Loucy (cell line): ENCODE measurements around the gene TMOD4.
A peak's percentile ranks its signal among the peaks of the same experiment; 100 is the strongest.

Experiments
- H2AFZ ChIP-seq: fragments of 200-600 bp; sonication (generic); 2 replicates; pipeline ENCODE4 v1.6.0; 2016; ENCODE audit warnings: antibody characterized with exemption, mild to moderate bottlenecking, low read length, moderate library complexity
- H3F3A ChIP-seq: fragments of 200-600 bp; 2 replicates; pipeline ENCODE4 v1.6.0; 2016; ENCODE audit warnings: antibody characterized with exemption, low read depth, mild to moderate bottlenecking
- H3K27me3 ChIP-seq: fragments of 200-600 bp; sonication (generic); 2 replicates; pipeline ENCODE4 v1.6.1; 2014; ENCODE audit warnings: low read length, mild to moderate bottlenecking; ENCODE audit not compliant: insufficient read depth, poor library complexity, severe bottlenecking
- H3K36me3 ChIP-seq: fragments of 200-600 bp; sonication (generic); 2 replicates; pipeline ENCODE4 v1.6.1; 2016; ENCODE audit warnings: low read length; ENCODE audit not compliant: insufficient read depth
- H3K4me1 ChIP-seq: fragments of 200-600 bp; sonication (generic); 2 replicates; pipeline ENCODE4 v1.5.1; 2014; ENCODE audit warnings: low read length, mild to moderate bottlenecking; ENCODE audit not compliant: insufficient read depth, poor library complexity, severe bottlenecking
- H3K4me2 ChIP-seq: fragments of 200-600 bp; sonication (generic); 2 replicates; pipeline ENCODE4 v1.6.0; 2014; ENCODE audit warnings: antibody characterized with exemption, low read length, low read depth, mild to moderate bottlenecking; ENCODE audit not compliant: poor library complexity, severe bottlenecking
- H3K4me3 ChIP-seq: fragments of 200-600 bp; sonication (generic); 2 replicates; pipeline ENCODE4 v1.5.1; 2014; ENCODE audit warnings: low read length, mild to moderate bottlenecking, mixed read lengths; ENCODE audit not compliant: poor library complexity, severe bottlenecking
- H3K79me2 ChIP-seq: fragments of 200-600 bp; sonication (generic); 2 replicates; pipeline ENCODE4 v1.6.1; 2014; ENCODE audit warnings: low read length; ENCODE audit not compliant: insufficient read depth
- H3K9ac ChIP-seq: fragments of 200-600 bp; sonication (generic); 2 replicates; pipeline ENCODE4 v1.6.0; 2014; ENCODE audit warnings: mild to moderate bottlenecking, low read depth, low read length, moderate library complexity; ENCODE audit not compliant: poor library complexity, severe bottlenecking
- H3K9me2 ChIP-seq: fragments of 200-600 bp; sonication (generic); replicated peaks from 2 replicates; pipeline ENCODE4 v1.6.1; 2016; ENCODE audit warnings: low read depth, low read length, mixed read lengths
- H3K9me3 ChIP-seq: fragments of 200-600 bp; sonication (generic); 2 replicates; pipeline ENCODE4 v1.6.1; 2014; ENCODE audit warnings: mild to moderate bottlenecking, antibody characterized with exemption, low read length, low read depth; ENCODE audit not compliant: insufficient read depth
- H4K20me1 ChIP-seq: fragments of 200-600 bp; sonication (generic); 2 replicates; pipeline ENCODE4 v1.6.0; 2014; ENCODE audit warnings: antibody characterized with exemption, low read length, mild to moderate bottlenecking; ENCODE audit not compliant: insufficient read depth, poor library complexity, severe bottlenecking
- CTCF ChIP-seq: fragments of 200-600 bp; sonication (generic); conservative IDR thresholded peaks from 2 replicates; pipeline ENCODE4 v1.5.1; 2014; ENCODE audit warnings: mild to moderate bottlenecking, antibody characterized with exemption, low read length
- EZH2phosphoT487 ChIP-seq: fragments of 200-600 bp; IDR thresholded peaks from 2 replicates; pipeline ENCODE4 v1.6.1; 2018; ENCODE audit warnings: antibody characterized with exemption, mild to moderate bottlenecking, moderate library complexity, borderline replicate concordance

TMOD4 gene

GRCh38 chr1:151137789-151138188, 38.0 kb downstream of the TMOD4 start:
- no peaks in the 10 kb centered on the region for H3K79me2 ChIP-seq
- H4K20me1 ChIP-seq, result no peaks in the 10 kb centered on the region
- H3K4me1 ChIP-seq, result no peaks in the 10 kb centered on the region
- H3K4me2 ChIP-seq, result no peak overlapping the region
- no peaks in the 10 kb centered on the region for H3F3A ChIP-seq
- no peak overlapping the region for H3K9ac ChIP-seq
- no peaks in the 10 kb centered on the region for H3K9me3 ChIP-seq
- no peak overlapping the region for H2AFZ ChIP-seq
- TF ChIP-seq CTCF, result no peak
- no peak for TF ChIP-seq EZH2phosphoT487
- H3K4me3 ChIP-seq, result no peak overlapping the region
- no peaks in the 10 kb centered on the region for H3K9me2 ChIP-seq
- H3K27me3 ChIP-seq, result no peaks in the 10 kb centered on the region
- no peaks in the 10 kb centered on the region for H3K36me3 ChIP-seq

- H3K4me2 ChIP-seq, result no peak overlapping the region
- H3K36me3 ChIP-seq, result no peaks in the 10 kb centered on the region
- no peaks in the 10 kb centered on the region for H3K9me2 ChIP-seq
- no peaks in the 10 kb centered on the region for H4K20me1 ChIP-seq
- peak; percentile 53 for TF ChIP-seq CTCF
- no peak for TF ChIP-seq EZH2phosphoT487
- H2AFZ ChIP-seq, result no peak overlapping the region
- H3K27me3 ChIP-seq, result no peaks in the 10 kb centered on the region
- no peaks in the 10 kb centered on the region for H3F3A ChIP-seq
- H3K4me1 ChIP-seq, result no peaks in the 10 kb centered on the region
- no peaks in the 10 kb centered on the region for H3K79me2 ChIP-seq
- H3K4me3 ChIP-seq, result no peak overlapping the region
- no peak overlapping the region for H3K9ac ChIP-seq
- no peaks in the 10 kb centered on the region for H3K9me3 ChIP-seq
These were observed 40.1 kb downstream of the TMOD4 start for GRCh38 chr1:151135433-151136385.

GRCh38 chr1:151134991-151135390, 40.8 kb downstream of the TMOD4 start:
- Histone ChIP-seq H3K4me2 (no peak overlapping the region), H3K9me2 (no peaks in the 10 kb centered on the region), H3K27me3 (no peaks in the 10 kb centered on the region), H3F3A (no peaks in the 10 kb centered on the region), H3K36me3 (no peaks in the 10 kb centered on the region), H2AFZ (no peak overlapping the region), H3K4me1 (no peaks in the 10 kb centered on the region), H3K79me2 (no peaks in the 10 kb centered on the region), H3K4me3 (no peak overlapping the region), H3K9ac (no peak overlapping the region), H3K9me3 (no peaks in the 10 kb centered on the region), H4K20me1 (no peaks in the 10 kb centered on the region)
- no peak for TF ChIP-seq EZH2phosphoT487
- TF ChIP-seq CTCF, result no peak
